ENCODE measurements around the gene DOCK9.
"Not testable (repeated sequence)": the region's sequence is repeated elsewhere in the genome, so short reads cannot be mapped to it uniquely, and the experiment has no call there.

The DOCK9 gene

GRCh38 chr13:98765996-98766519, 211.8 kb downstream of the DOCK9 start:
- DNase-seq: no peak

GRCh38 chr13:98761986-98762616, 215.8 kb downstream of the DOCK9 start:
- no peak for DNase-seq

DNA sequence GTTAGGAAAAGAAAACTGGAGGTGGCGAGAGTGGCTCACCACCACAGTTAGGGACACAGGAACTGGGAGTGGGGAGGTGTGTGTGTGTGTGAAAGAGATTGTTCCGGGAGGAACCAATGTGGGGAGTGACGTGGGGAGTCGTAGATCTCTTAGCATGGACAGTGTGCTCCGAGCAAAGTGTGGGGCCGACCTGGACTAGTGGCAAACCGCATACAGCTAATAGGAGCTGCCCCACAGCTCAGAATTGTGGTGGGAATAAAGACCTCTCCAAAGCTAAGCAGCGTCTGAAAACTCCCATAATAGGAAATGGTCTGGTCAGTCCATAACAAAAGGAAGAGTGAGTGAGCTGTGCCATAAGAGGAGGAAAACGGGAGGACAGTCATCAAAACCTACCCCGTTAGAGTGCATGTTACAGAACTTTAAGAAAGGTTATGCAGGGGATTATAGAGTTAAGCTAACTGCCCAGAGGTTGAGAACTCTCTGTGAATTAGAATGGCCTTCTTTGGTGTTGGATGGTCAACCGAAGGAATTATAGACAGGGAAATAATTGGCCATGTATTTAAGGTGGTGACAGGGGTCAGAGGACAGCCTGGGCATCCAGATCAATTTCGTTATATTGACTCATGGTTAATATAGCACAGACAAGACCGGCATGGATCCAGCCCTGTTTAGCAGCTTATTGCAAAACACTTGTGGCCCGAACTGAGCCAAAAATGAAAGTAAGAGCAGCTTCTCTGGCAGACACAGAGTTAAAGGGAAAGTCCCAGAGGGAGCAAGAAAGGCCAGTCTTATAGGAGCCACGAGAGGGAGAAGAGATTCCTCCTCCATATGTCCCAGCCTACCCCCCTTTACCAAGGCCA, 216.5 kb downstream of the DOCK9 start:
- DNase-seq: no peak

DNA sequence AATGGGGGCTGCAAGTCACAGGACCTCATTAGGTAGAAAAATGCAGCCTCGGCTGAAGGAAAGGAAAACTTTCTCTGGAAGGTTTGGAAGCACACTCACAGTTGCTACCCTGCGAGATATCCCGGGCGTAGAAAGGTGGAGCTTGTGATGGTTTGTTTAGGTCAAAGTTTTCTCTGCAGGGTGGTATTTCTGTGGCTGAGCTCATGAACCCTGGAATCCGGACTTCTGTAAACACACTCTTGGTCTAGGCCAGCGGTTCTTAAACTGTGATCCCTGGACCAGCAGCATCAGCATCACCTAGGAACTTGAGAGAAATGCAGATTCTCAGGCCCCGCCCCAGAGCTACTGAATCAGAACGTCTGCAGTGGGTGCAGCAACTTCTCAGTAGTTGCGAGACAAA, 222.1 kb downstream of the DOCK9 start:
- no peak for DNase-seq

DNA sequence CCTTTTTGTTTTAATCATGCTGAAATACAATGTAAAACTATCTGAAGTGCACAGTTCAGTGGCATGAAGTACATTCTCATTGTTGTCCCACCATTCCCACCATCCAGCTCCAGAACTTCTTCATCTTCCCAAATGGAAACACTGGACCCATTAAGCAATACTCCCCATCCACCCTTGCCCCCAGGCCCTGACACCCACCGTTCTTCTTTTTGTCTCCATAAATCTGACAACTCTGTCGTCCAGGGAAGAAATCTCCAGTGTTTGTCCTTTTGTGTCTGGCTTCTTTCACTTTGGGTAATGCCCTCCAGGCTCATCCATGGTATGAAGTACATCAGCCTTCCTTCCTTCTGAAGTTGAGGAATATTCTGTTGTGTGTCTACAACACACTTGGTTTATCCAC, 222.7 kb downstream of the DOCK9 start:
- no peak for DNase-seq

DNA sequence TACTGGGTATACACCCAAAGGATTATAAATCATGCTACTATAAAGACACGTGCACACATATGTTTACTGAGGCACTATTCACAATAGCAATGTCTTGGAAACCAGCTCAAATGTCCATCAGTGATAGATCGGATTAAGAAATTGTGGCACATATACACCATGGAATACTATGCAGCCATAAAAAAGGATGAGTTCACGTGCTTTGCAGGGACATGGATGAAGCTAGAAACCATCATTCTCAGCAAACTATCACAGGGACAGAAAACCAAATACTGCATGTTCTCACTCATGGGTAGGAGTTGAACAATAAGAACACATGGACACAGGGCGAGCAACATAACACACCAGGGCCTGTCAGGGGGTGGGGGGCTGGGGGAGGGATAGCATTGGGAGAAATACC, 223.4 kb downstream of the DOCK9 start:
- DNase-seq: not testable (repeated sequence)

GRCh38 chr13:98752467-98753290, 225.2 kb downstream of the DOCK9 start, which contains the start of gene SLC15A1:
Gene SLC15A1, minus strand, starts transcription at chr13:98752672. Its CDS starts 74 bp downstream, at chr13:98752598.
- DNase-seq: no peak

DNA sequence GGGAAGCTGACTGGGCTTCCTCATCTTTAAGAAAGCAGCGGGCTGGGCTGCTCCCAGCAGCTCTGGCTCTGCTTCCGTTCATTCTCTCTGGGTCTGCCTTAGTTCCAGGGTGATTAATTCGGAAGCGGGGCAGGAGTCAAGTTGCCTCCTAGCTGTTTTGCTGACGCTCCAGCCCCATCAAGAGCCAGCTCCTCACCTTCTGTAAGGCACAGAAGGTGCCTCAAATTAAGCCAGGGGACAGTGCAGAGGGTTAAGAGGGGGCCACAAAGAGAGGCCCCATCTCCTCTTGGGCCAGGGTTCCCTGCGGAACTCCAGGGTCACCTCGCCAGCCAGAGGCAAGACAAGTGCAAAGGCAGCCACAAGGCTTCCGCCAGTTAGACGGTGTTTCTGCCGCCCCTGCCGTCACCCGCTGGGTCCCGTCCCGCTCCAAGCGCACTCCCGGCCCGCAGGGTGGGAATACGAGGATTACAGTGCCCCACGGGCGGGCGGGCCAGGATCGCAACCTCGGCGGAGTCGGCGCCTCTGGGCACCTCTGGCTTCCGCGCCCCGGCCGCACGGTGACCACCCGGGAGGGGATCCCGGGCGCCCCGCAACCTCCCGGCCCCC, 225.9 kb downstream of the DOCK9 start:
- DNase-seq: no peak

- DNase-seq: no peak
Observed at GRCh38 chr13:98751367-98751782, 226.5 kb downstream of the DOCK9 start.

- no peak for DNase-seq
Observed at GRCh38 chr13:98749501-98749900, 228.4 kb downstream of the DOCK9 start.

DNA sequence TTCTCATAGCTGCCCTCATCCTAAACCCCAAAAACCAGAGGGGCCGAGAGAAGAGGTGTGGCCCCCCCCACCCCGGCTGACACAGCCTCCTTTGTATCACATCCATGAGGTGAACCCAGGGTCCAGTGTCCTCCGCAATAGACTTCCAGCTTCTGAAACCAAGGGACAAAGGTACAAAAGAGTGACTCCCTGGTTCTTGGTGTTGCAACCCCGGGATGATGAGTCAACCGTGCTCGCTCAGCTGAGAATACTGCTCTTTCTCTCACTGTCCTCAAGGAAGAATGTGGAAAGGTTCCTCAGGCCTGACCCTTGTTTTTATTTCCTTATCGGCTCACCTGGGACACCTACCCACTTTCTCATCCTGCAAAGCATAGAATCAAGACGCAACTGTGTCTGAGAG, 230.9 kb downstream of the DOCK9 start:
- DNase-seq: no peak
